KMS-11 (cell line): ENCODE data around the gene PIGU.

Experiments used
- H2AFZ ChIP-seq: fragments of 200-600 bp; sonication (generic); 2 replicates; pipeline ENCODE4 v1.6.1; 2016; ENCODE audit warnings: antibody characterized with exemption, mixed run types, low read depth
- H3K27ac ChIP-seq: fragments of 200-600 bp; sonication (generic); 2 replicates; pipeline ENCODE4 v1.6.1; 2016; ENCODE audit warnings: mild to moderate bottlenecking, mixed run types
- H3K27me3 ChIP-seq: fragments of 200-600 bp; sonication (generic); 2 replicates; pipeline ENCODE4 v1.6.1; 2017; ENCODE audit warnings: mild to moderate bottlenecking, low read depth, mixed run types, moderate library complexity; ENCODE audit not compliant: insufficient read depth
- H3K36me3 ChIP-seq: fragments of 200-600 bp; sonication (generic); 2 replicates; pipeline ENCODE4 v1.6.1; 2017; ENCODE audit warnings: mild to moderate bottlenecking, mixed run types; ENCODE audit not compliant: insufficient read depth
- H3K4me1 ChIP-seq: fragments of 200-600 bp; sonication (generic); 2 replicates; pipeline ENCODE4 v1.6.1; 2016; ENCODE audit warnings: mild to moderate bottlenecking, low read depth, mixed run types; ENCODE audit not compliant: poor library complexity, severe bottlenecking
- H3K4me2 ChIP-seq: fragments of 200-600 bp; sonication (generic); 2 replicates; pipeline ENCODE4 v1.7.0; 2016; ENCODE audit warnings: mild to moderate bottlenecking, mixed run types
- H3K4me3 ChIP-seq: fragments of 200-600 bp; sonication (generic); IDR thresholded peaks from 2 replicates; pipeline ENCODE4 v1.6.1; 2017; ENCODE audit warnings: low read depth, low read length, mixed read lengths; ENCODE audit not compliant: insufficient read depth
- H3K79me2 ChIP-seq: fragments of 200-600 bp; sonication (generic); 2 replicates; pipeline ENCODE4 v1.6.1; 2016; ENCODE audit warnings: low read depth, mixed run types; ENCODE audit not compliant: insufficient read depth
- H3K9ac ChIP-seq: fragments of 200-600 bp; sonication (generic); 2 replicates; pipeline ENCODE4 v1.6.1; 2016; ENCODE audit warnings: mild to moderate bottlenecking, mixed run types
- H4K20me1 ChIP-seq: fragments of 200-600 bp; sonication (generic); 2 replicates; pipeline ENCODE4 v1.6.1; 2016; ENCODE audit warnings: mild to moderate bottlenecking, mixed run types; ENCODE audit not compliant: insufficient read depth
- CTCF ChIP-seq: fragments of 200-600 bp; sonication (generic); conservative IDR thresholded peaks from 2 replicates; pipeline ENCODE4 v1.6.1; 2017; ENCODE audit warnings: low read depth, mild to moderate bottlenecking, antibody characterized with exemption, low read length, moderate library complexity, mixed read lengths

The PIGU gene

GRCh38 chr20:34705008-34705396 is 28.1 kb upstream of the PIGU start:
- Histone ChIP-seq H3K9ac (peak overlapping the region; percentile 91), H3K79me2 (no peaks in the 10 kb centered on the region), H4K20me1 (no peaks in the 10 kb centered on the region), H3K4me2 (peak overlapping the region; percentile 92), H2AFZ (peak overlapping the region; percentile 99), H3K27me3 (no peaks in the 10 kb centered on the region), H3K4me1 (peaks cover 30% of the 10 kb centered on the region), H3K27ac (peak overlapping the region; percentile 74), H3K36me3 (no peaks in the 10 kb centered on the region), H3K4me3 (no peak overlapping the region)
- TF ChIP-seq CTCF, result no peak

- Histone ChIP-seq H3K79me2 (no peaks in the 10 kb centered on the region), H3K4me1 (peaks cover 30% of the 10 kb centered on the region), H3K4me2 (peak within 1 kb of the TSS; percentile 92), H2AFZ (peak within 1 kb of the TSS; percentile 99), H3K4me3 (peak within 1 kb of the TSS; percentile 34), H3K27ac (peak within 1 kb of the TSS; percentile 74), H4K20me1 (no peaks in the 10 kb centered on the region), H3K36me3 (no peaks in the 10 kb centered on the region), H3K9ac (peak within 1 kb of the TSS; percentile 91), H3K27me3 (no peaks in the 10 kb centered on the region)
- no peak for TF ChIP-seq CTCF
These were observed 27.5 kb upstream of the PIGU start, which contains the start of gene TP53INP2 for GRCh38 chr20:34704177-34705007. Gene TP53INP2, plus strand, starts transcription at chr20:34704344. Its CDS starts 4,396 bp downstream, at chr20:34708740.

GRCh38 chr20:34703424-34704176 is 26.7 kb upstream of the PIGU start:
- H3K4me2 ChIP-seq, result peak overlapping the region; percentile 92
- no peaks in the 10 kb centered on the region for H4K20me1 ChIP-seq
- H3K27ac ChIP-seq, result peak overlapping the region; percentile 74
- peak overlapping the region; percentile 91 for H3K9ac ChIP-seq
- TF ChIP-seq CTCF, result no peak
- H2AFZ ChIP-seq, result peak overlapping the region; percentile 99
- peaks cover 30% of the 10 kb centered on the region for H3K4me1 ChIP-seq
- peak overlapping the region; percentile 34 for H3K4me3 ChIP-seq
- no peaks in the 10 kb centered on the region for H3K36me3 ChIP-seq
- H3K79me2 ChIP-seq, result no peaks in the 10 kb centered on the region
- H3K27me3 ChIP-seq, result no peaks in the 10 kb centered on the region

GRCh38 chr20:34703061-34703423 is 26.1 kb upstream of the PIGU start:
- peak overlapping the region; percentile 29 for H3K4me3 ChIP-seq
- no peaks in the 10 kb centered on the region for H4K20me1 ChIP-seq
- H3K27ac ChIP-seq, result no peak overlapping the region
- H3K27me3 ChIP-seq, result no peaks in the 10 kb centered on the region
- no peak for TF ChIP-seq CTCF
- no peaks in the 10 kb centered on the region for H3K36me3 ChIP-seq
- peaks cover 24% of the 10 kb centered on the region for H3K4me1 ChIP-seq
- peak overlapping the region; percentile 92 for H3K4me2 ChIP-seq
- H3K9ac ChIP-seq, result no peak overlapping the region; the same call in 1 of the 2 replicates
- peak overlapping the region; percentile 99; the same call in 1 of the 2 replicates for H2AFZ ChIP-seq
- H3K79me2 ChIP-seq, result no peaks in the 10 kb centered on the region
